NB4 (cell line): ENCODE data around the gene SIRPA.

Experiments
- CTCF ChIP-seq: IDR thresholded peaks from one replicate; pipeline ENCODE4 v1.5.1; 2012; ENCODE audit warnings: low read depth, low read length
- MYC ChIP-seq: IDR thresholded peaks from 2 replicates; pipeline ENCODE4 v1.6.1; 2011; ENCODE audit warnings: low read depth, low read length
- POLR2A ChIP-seq: IDR thresholded peaks from 2 replicates; pipeline ENCODE4 v1.6.1; 2011; ENCODE audit warnings: mild to moderate bottlenecking; ENCODE audit not compliant: insufficient read length; ENCODE audit errors: extremely low read depth

DNA sequence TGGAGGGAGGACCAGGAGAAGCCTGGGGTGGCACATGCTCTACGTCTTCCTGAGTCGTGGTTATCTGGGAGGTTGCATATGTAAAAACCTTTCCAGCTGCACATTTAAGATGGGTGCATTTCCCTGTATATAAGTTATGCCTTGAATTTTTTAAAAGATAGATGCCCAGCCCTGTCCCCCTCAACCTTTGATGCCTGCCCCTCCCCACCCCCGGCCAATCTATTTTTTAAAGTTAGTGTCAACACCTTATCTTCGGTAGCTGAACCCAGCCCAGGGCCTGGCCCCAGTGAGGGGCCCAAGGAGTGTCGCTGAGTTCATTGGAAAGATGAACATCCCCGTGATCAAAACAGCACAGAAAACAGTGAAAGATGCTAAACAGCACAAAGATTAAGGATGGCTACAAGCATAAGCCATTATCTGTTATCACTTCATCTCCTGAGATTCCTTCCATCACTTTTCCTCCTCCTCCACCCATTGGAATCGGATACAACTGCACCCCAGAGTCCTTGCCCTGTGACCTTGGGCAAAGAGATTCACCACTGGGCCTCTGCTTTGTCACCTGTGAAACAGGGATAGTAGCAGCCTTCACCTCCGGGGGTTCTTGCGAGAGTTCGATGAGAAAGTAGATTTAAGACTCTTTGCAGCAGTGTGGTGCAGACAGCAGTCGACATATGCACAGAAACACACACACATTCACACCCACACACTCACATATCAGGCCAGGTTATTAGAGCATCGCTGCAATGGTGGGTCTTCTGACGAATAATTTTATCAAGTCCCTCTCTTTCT, 47.5 kb downstream of the SIRPA start:
- TF ChIP-seq POLR2A (no peak), CTCF (no peak), MYC (no peak)
